HepG2 (cell line): ENCODE results near the gene VEPH1. TPM values are rescaled to one million over a fixed set of nuclear protein-coding genes. Genes with fewer than 3 reads are reported as not detected.

Experiments
- ATAC-seq: fragments of 200-7000 bp; cut with Tn5 transposase; 3 replicates; pipeline ENCODE4 v1.9.1; 2020; ENCODE audit warnings: mild to moderate bottlenecking, moderate library complexity
- BruUV-seq: library from RNA; stranded (reverse); fragments of 400-500 nt; replicated peaks from 2 replicates; lab custom pipeline; 2021; lab: Mats Ljungman, UMichigan
- CTCF ChIA-PET: fragments of 300-600 bp; formaldehyde crosslinking; extraction: SDS; loops from one replicate; lab custom pipeline; 2021; ENCODE audit warnings: low total read pairs, inconsistent platforms, low intra/inter-chr PET ratio; lab: Yijun Ruan, JAX
- POLR2A ChIA-PET: fragments of 350-600 bp; sonication (Branson Sonifier 250); formaldehyde crosslinking; loops from one replicate; lab custom pipeline; 2020; ENCODE audit warnings: antibody characterized with exemption, inconsistent platforms; lab: Yijun Ruan, JAX
- DNase-seq: peaks from one replicate; pipeline ENCODE4 v3.0.0-alpha.2; 2015; ENCODE audit warnings: low spot score
- FAIRE-seq: peaks from 3 replicates; lab custom pipeline; 2011; peaks lifted over from hg19 to GRCh38; lab: Jason Lieb, UNC
- H2AFZ ChIP-seq: one replicate; pipeline ENCODE4 v1.6.1; 2011; ENCODE audit warnings: low read length, inconsistent platforms
- H3K27ac ChIP-seq: fragments of 300-600 bp; 3 replicates; pipeline ENCODE4 v1.8.0; 2011; ENCODE audit warnings: mixed run types, mild to moderate bottlenecking, mixed read lengths, low read length, inconsistent platforms; ENCODE audit not compliant: insufficient read depth; ENCODE audit errors: extremely low read length
- H3K27me3 ChIP-seq, 2 experiments: fragments of 200-600 bp in 1 of 2; 2 replicates in 1 of 2; 3 replicates in 1 of 2; pipeline versions ENCODE4 v1.6.0 to v1.8.0; 2011; ENCODE audit warnings: low read length in 2 of 2, mild to moderate bottlenecking in 2 of 2, moderate library complexity in 2 of 2, inconsistent platforms in 1 of 2; ENCODE audit not compliant: insufficient read depth in 2 of 2, control insufficient read depth in 1 of 2
- H3K36me3 ChIP-seq, 2 experiments: fragments of 200-600 bp in 1 of 2; replicated peaks in 1 of 2; 2 replicates in 1 of 2; 3 replicates in 1 of 2; pipeline versions ENCODE4 v1.5.1 to v1.8.0; 2011; ENCODE audit warnings: low read length in 2 of 2, inconsistent platforms in 1 of 2; ENCODE audit not compliant: insufficient read depth in 2 of 2, control insufficient read depth in 1 of 2
- H3K4me1 ChIP-seq: 2 replicates; pipeline ENCODE4 v1.5.1; 2012; ENCODE audit warnings: low read length, inconsistent platforms; ENCODE audit not compliant: insufficient read depth
- H3K4me2 ChIP-seq: 2 replicates; pipeline ENCODE4 v1.6.0; 2011; ENCODE audit warnings: low read depth, low read length, inconsistent platforms
- H3K4me3 ChIP-seq, 3 experiments: fragments of 200-600 bp in 1 of 3; sonication (generic), shearing (Covaris generic) in 1 of 3; replicated peaks in 1 of 3; 2 replicates each; pipeline ENCODE4 v1.5.1; 2011 to 2016; ENCODE audit warnings: low read length in 3 of 3, inconsistent platforms in 2 of 3, low read depth in 2 of 3, mild to moderate bottlenecking in 2 of 3, control low read depth in 1 of 3, mixed read lengths in 1 of 3; ENCODE audit not compliant: insufficient read depth in 1 of 3
- H3K79me2 ChIP-seq: one replicate; pipeline ENCODE4 v1.6.1; 2011; ENCODE audit warnings: low read length, inconsistent platforms; ENCODE audit not compliant: insufficient read depth
- H3K9ac ChIP-seq: 2 replicates; pipeline ENCODE4 v1.6.0; 2011; ENCODE audit warnings: mild to moderate bottlenecking, low read depth, low read length, inconsistent platforms; ENCODE audit not compliant: insufficient read depth
- H3K9me3 ChIP-seq: 2 replicates; pipeline ENCODE4 v1.5.1; 2012; ENCODE audit warnings: mild to moderate bottlenecking, low read length
- H4K20me1 ChIP-seq: 2 replicates; pipeline ENCODE4 v1.6.0; 2011; ENCODE audit warnings: inconsistent platforms, mild to moderate bottlenecking, low read length, moderate library complexity; ENCODE audit not compliant: insufficient read depth
- AGO1 ChIP-seq: fragments of 200-400 bp; formaldehyde crosslinking; IDR thresholded peaks from 2 replicates; pipeline ENCODE4 v1.6.1; 2017; ENCODE audit warnings: mild to moderate bottlenecking, low read depth, low read length, moderate library complexity; ENCODE audit not compliant: poor library complexity, severe bottlenecking
- CBX5 ChIP-seq: sonication (generic); formaldehyde crosslinking; IDR thresholded peaks from 2 replicates; pipeline ENCODE4 v1.4.0; 2020; ENCODE audit warnings: missing genetic modification reagents, borderline replicate concordance
- HES4 ChIP-seq: sonication (generic); formaldehyde crosslinking; IDR thresholded peaks from 2 replicates; pipeline ENCODE4 v1.9.0; 2021; ENCODE audit warnings: mild to moderate bottlenecking, missing genetic modification reagents, borderline replicate concordance
- HOXA7 ChIP-seq: sonication (generic); formaldehyde crosslinking; IDR thresholded peaks from 2 replicates; pipeline ENCODE4 v1.8.1; 2022; ENCODE audit warnings: mild to moderate bottlenecking, missing genetic modification reagents, moderate library complexity
- KDM2A ChIP-seq: sonication (generic); formaldehyde crosslinking; IDR thresholded peaks from 2 replicates; pipeline ENCODE4 v1.4.0; 2020; ENCODE audit warnings: low read depth, missing genetic modification reagents, borderline replicate concordance
- NFE2L1 ChIP-seq: sonication (generic); formaldehyde crosslinking; IDR thresholded peaks from 2 replicates; pipeline ENCODE4 v1.4.0; 2020; ENCODE audit warnings: missing genetic modification reagents, mild to moderate bottlenecking, borderline replicate concordance
- NR2C2 ChIP-seq: sonication (generic); formaldehyde crosslinking; IDR thresholded peaks from 2 replicates; pipeline ENCODE4 v1.4.0; 2020; ENCODE audit warnings: missing genetic modification reagents, mild to moderate bottlenecking, moderate library complexity, borderline replicate concordance
- NR2F2 ChIP-seq: IDR thresholded peaks from 2 replicates; pipeline ENCODE4 v1.6.1; 2012; ENCODE audit warnings: low read depth, inconsistent platforms, borderline replicate concordance
- NRL ChIP-seq: sonication (generic); formaldehyde crosslinking; IDR thresholded peaks from 2 replicates; pipeline ENCODE4 v1.5.0; 2020; ENCODE audit warnings: missing genetic modification reagents, mild to moderate bottlenecking, moderate library complexity, borderline replicate concordance
- PHF21A ChIP-seq: sonication (generic); formaldehyde crosslinking; IDR thresholded peaks from 2 replicates; pipeline ENCODE4 v1.5.0; 2020; ENCODE audit warnings: mild to moderate bottlenecking, missing genetic modification reagents
- RARG ChIP-seq: sonication (generic); formaldehyde crosslinking; IDR thresholded peaks from 2 replicates; pipeline ENCODE4 v1.4.0; 2020; ENCODE audit warnings: low read depth, mild to moderate bottlenecking, missing genetic modification reagents
- SPEN ChIP-seq: sonication (generic); formaldehyde crosslinking; IDR thresholded peaks from 2 replicates; pipeline ENCODE4 v1.5.1; 2020; ENCODE audit warnings: low read depth, mild to moderate bottlenecking, missing genetic modification reagents
- ZFYVE20 ChIP-seq: sonication (generic); formaldehyde crosslinking; IDR thresholded peaks from 2 replicates; pipeline ENCODE4 v1.8.0; 2023; ENCODE audit warnings: low read depth, mild to moderate bottlenecking, moderate library complexity, missing genetic modification reagents, borderline replicate concordance
- ZNF484 ChIP-seq: sonication (generic); formaldehyde crosslinking; IDR thresholded peaks from 2 replicates; pipeline ENCODE4 v1.5.1; 2020; ENCODE audit warnings: mild to moderate bottlenecking, low read depth, missing genetic modification reagents, borderline replicate concordance
- ZNF558 ChIP-seq: sonication (generic); formaldehyde crosslinking; IDR thresholded peaks from 2 replicates; pipeline ENCODE4 v1.9.0; 2022; ENCODE audit warnings: mild to moderate bottlenecking, missing genetic modification reagents, borderline replicate concordance
- WGBS: methylation state at CpG from one replicate; pipeline ENCODE4 v1.1.6; 2017; ENCODE audit warnings: low lambda C conversion rate; 5-methylcytosine and 5-hydroxymethylcytosine counted together
- in situ Hi-C: cut with HindIII; loops from 2 replicates; pipeline ENCODE4 v1.10.0; 2017; ENCODE audit warnings: low pct_unique_long_range_greater_than_20kb; ENCODE audit not compliant: extremely low pct_ligation_motif_present
- intact Hi-C: fragments of 100-400 bp; cut with micrococcal nuclease; formaldehyde crosslinking; loops from one replicate; pipeline ENCODE4 v1.10.0; 2022; ENCODE audit not compliant: unreplicated experiment
- polyA plus RNA-seq, 8 experiments: library from polyadenylated mRNA; depleted of rRNA in 3 of 8; stranded (reverse) in 7 of 8; unstranded in 1 of 8; fragments of >200 nt; fragmentation: Illumina TruSeq in 4 of 8; extraction: Trizol in 4 of 8; gene quantifications; 2 replicates each; pipeline versions ENCODE4 v1.2.1 to v1.2.3, GENCODE V29; 2011 to 2016; ENCODE audit warnings: low read depth in 4 of 8, missing spikeins in 1 of 8, mixed read lengths in 1 of 8; ENCODE audit not compliant: insufficient read depth in 1 of 8
- total RNA-seq, 5 experiments: library from RNA; depleted of rRNA; stranded (reverse); fragments of >200 nt; fragmentation: Illumina TruSeq; extraction: Trizol; gene quantifications; 2 replicates each; pipeline ENCODE4 v1.2.3, GENCODE V29; 2016; ENCODE audit warnings: low read depth in 1 of 5
- TF ChIP-seq, protein P1 (sequence below): sonication (generic); formaldehyde crosslinking; conservative IDR thresholded peaks from 2 replicates; pipeline ENCODE4 v1.5.0; 2020; ENCODE audit warnings: missing genetic modification reagents
- TF ChIP-seq, protein P2 (sequence below): sonication (generic); formaldehyde crosslinking; IDR thresholded peaks from 2 replicates; pipeline ENCODE4 v1.5.0; 2020; ENCODE audit warnings: missing genetic modification reagents, mild to moderate bottlenecking, borderline replicate concordance

VEPH1 gene
- total and polyA plus RNA-seq, 2 of the 13 experiments (the other 11 are each of a cell fraction or from before 2014, with no cell fraction given), result not detected

DNA sequence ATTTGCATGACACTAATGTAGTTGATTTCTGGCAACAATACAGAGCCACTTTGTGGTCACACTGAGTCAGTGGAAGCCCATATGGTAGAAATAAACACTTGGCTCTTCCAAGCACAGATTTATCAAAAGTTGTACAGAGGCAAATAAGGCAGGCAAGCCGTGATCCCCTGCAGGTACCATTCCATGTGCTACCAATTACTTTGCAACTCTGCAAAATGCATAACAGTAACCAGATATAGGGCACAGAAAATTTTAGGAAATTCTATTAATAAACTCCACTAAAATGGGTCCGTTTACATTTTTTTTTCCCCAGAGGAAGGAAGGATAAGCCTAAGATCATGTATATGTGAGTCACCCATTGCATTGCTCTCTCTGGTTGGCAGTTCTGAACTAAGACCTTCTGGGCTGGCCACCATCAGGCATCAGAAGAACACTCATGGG lies 169.6 kb downstream of the VEPH1 start:
- POLR2A ChIA-PET, result no interaction called here

DNA sequence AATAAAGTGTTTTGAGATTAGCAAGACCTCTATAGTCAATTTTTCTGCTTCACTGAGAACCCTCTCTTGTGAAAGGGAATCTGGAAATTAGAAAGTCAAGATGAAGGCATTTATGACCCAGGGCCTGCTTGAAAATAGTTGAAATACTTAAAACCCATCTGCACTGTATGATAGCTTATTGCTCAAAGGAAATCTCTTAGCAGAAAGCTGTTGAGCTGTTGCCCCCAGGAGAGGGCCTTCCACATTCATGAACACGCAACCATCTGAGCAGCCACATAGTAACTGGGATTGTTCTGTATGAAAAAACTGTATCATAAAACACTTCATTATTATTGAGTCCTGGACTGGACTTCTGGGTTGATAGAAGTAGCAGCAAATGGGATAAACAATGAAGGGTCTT lies 173.0 kb downstream of the VEPH1 start:
- CTCF ChIA-PET, result no interaction called here
- ATAC-seq (no peak), FAIRE-seq (no peak), DNase-seq (no peak)
- H3K4me3 ChIP-seq, result no peak overlapping the region
- H3K9me3 ChIP-seq, result no peaks in the 10 kb centered on the region
- no peak overlapping the region for H3K4me2 ChIP-seq
- H3K79me2 ChIP-seq, result no peaks in the 10 kb centered on the region
- in situ Hi-C loops, result no loop called here
- intact Hi-C loops, result no loop called here
- no peak overlapping the region for H3K27ac ChIP-seq
- no peaks in the 10 kb centered on the region for H4K20me1 ChIP-seq
- no peak overlapping the region for H2AFZ ChIP-seq
- 45% methylated on average over 1 of the region's 1 CpG for WGBS
- no TSS peak for BruUV-seq
- H3K36me3 ChIP-seq, result no peaks in the 10 kb centered on the region
- H3K4me1 ChIP-seq, result no peaks in the 10 kb centered on the region
- no peak overlapping the region for H3K9ac ChIP-seq
- POLR2A ChIA-PET, result no interaction called here
- H3K27me3 ChIP-seq, result no peaks in the 10 kb centered on the region
- no peak for TF ChIP-seq HES4
- TF ChIP-seq, protein P1, sequence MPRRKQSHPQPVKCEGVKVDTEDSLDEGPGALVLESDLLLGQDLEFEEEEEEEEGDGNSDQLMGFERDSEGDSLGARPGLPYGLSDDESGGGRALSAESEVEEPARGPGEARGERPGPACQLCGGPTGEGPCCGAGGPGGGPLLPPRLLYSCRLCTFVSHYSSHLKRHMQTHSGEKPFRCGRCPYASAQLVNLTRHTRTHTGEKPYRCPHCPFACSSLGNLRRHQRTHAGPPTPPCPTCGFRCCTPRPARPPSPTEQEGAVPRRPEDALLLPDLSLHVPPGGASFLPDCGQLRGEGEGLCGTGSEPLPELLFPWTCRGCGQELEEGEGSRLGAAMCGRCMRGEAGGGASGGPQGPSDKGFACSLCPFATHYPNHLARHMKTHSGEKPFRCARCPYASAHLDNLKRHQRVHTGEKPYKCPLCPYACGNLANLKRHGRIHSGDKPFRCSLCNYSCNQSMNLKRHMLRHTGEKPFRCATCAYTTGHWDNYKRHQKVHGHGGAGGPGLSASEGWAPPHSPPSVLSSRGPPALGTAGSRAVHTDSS (CRISPR knock-in tag), result no peak
- TF ChIP-seq CBX5 (CRISPR knock-in tag), result no peak
- TF ChIP-seq SPEN (CRISPR knock-in tag), result no peak
- TF ChIP-seq NFE2L1, result no peak
- no peak for TF ChIP-seq ZFYVE20 (CRISPR knock-in tag)
- no peak for TF ChIP-seq NR2C2
- TF ChIP-seq KDM2A (CRISPR knock-in tag), result no peak
- TF ChIP-seq NRL (CRISPR knock-in tag), result no peak

More for the DNA sequence above, 169.6 kb downstream of the VEPH1 start:
- ATAC-seq (no peak), FAIRE-seq (no peak), DNase-seq (no peak)
- 4% methylated on average over 2 of the region's 2 CpGs for WGBS
- H3K4me1 ChIP-seq, result no peaks in the 10 kb centered on the region
- no peaks in the 10 kb centered on the region for H3K36me3 ChIP-seq
- no peak overlapping the region for H3K4me3 ChIP-seq
- no peak for TF ChIP-seq NR2F2
- no peak for TF ChIP-seq PHF21A (CRISPR knock-in tag)
- no peak for TF ChIP-seq AGO1
- no peak for TF ChIP-seq HOXA7 (CRISPR knock-in tag)
- no peak for TF ChIP-seq RARG
- TF ChIP-seq ZNF484, result no peak
- no peak for TF ChIP-seq ZNF558 (CRISPR knock-in tag)
- TF ChIP-seq, protein P2, sequence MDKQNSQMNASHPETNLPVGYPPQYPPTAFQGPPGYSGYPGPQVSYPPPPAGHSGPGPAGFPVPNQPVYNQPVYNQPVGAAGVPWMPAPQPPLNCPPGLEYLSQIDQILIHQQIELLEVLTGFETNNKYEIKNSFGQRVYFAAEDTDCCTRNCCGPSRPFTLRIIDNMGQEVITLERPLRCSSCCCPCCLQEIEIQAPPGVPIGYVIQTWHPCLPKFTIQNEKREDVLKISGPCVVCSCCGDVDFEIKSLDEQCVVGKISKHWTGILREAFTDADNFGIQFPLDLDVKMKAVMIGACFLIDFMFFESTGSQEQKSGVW (CRISPR knock-in tag), result no peak
- intact Hi-C loops (no loop called here), in situ Hi-C loops (no loop called here)
- H3K4me2 ChIP-seq, result no peak overlapping the region
- no peaks in the 10 kb centered on the region for H4K20me1 ChIP-seq
- CTCF ChIA-PET, result no interaction called here
- no peak overlapping the region for H2AFZ ChIP-seq
- no peaks in the 10 kb centered on the region for H3K9me3 ChIP-seq
- no peaks in the 10 kb centered on the region for H3K27me3 ChIP-seq
- no peak overlapping the region for H3K27ac ChIP-seq
- no TSS peak for BruUV-seq
- no peaks in the 10 kb centered on the region for H3K79me2 ChIP-seq
- H3K9ac ChIP-seq, result no peak overlapping the region
